ENCODE data around the gene NR2C2AP.

DNA sequence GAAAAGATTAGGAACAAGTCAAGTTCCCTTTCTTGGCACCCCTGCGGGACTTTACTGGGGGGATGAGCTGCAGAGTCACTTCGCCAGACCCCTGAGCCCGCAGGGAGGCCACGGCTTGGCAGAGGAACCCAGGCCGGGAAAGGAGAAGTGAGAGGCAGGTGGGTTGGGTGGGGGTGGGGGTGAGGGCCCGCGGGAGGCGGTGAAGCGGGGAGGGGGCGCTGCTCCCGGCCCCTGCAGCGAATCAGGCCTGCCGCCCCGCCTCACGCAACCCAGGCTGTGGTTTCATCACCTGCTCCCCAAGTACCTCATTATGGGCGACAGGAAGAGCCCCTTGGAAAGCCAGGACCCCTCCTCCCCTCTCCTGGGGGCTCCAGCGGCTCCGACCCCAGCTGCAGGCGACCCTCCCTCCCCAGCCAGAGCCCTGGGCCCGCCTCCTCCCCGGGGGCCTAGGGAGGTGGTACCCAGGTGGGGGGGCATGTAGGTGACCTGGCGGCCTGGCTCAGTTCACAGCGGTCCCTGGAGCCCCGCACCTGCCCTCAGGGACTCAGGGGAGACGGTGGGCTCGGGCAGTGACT, 42.7 kb downstream of the NR2C2AP start:
- TF ChIP-seq, protein P1, sequence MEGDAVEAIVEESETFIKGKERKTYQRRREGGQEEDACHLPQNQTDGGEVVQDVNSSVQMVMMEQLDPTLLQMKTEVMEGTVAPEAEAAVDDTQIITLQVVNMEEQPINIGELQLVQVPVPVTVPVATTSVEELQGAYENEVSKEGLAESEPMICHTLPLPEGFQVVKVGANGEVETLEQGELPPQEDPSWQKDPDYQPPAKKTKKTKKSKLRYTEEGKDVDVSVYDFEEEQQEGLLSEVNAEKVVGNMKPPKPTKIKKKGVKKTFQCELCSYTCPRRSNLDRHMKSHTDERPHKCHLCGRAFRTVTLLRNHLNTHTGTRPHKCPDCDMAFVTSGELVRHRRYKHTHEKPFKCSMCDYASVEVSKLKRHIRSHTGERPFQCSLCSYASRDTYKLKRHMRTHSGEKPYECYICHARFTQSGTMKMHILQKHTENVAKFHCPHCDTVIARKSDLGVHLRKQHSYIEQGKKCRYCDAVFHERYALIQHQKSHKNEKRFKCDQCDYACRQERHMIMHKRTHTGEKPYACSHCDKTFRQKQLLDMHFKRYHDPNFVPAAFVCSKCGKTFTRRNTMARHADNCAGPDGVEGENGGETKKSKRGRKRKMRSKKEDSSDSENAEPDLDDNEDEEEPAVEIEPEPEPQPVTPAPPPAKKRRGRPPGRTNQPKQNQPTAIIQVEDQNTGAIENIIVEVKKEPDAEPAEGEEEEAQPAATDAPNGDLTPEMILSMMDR (IDR thresholded peaks at IDR 0.05): no peak
- no peak for TF ChIP-seq POLR2AphosphoS5 (IDR thresholded peaks at IDR 0.05)

Data from breast epithelium (tissue), 3 donors.